ENCODE results near the gene ATF2. TPM values are rescaled to one million over a fixed set of nuclear protein-coding genes. Genes with fewer than 3 reads are reported as not detected.

The ATF2 gene
- total and polyA plus RNA-seq, 2 donors (not counting 1 experiment from before 2014, with no cell fraction given): 52.7 to 64.5 TPM

DNA sequence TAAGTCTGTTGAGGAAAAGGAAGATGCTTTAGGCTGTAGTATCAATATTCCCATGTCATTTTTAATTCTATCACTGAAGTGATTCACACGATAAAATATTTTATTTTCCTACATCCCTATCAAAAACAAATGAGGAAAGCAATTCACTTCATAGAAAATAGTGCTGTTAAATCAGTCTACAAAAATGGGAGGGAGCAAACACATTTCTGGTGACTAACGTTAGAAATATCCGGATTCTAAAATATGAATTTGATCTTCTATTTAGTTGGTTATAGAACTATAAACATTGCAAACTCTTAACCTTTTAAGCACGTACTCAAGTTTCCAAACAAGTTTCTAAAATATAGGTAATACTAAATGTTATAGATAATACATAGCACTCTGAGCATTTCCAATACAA, 20.8 kb downstream of the ATF2 start:
- no peaks in the 10 kb centered on the region for H3K9me3 ChIP-seq (ENCODE audit: control insufficient read depth, insufficient read depth, low read depth, low read length)
- no peak overlapping the region for H3K4me3 ChIP-seq (replicated peaks in 1 of 4; ENCODE audit: control extremely low read depth in 1 of 4, insufficient read depth in 1 of 4, low read depth in 3 of 4, low read length in 4 of 4)
- H3K9ac ChIP-seq (ENCODE audit: insufficient read depth, low read length): no peak overlapping the region
- H3K79me2 ChIP-seq (ENCODE audit: control insufficient read depth, insufficient read depth, low read length): peaks cover 65% of the 10 kb centered on the region
- H3K4me2 ChIP-seq (ENCODE audit: extremely low read depth, insufficient read depth, low read length): no peak overlapping the region
- TF ChIP-seq, protein P1, sequence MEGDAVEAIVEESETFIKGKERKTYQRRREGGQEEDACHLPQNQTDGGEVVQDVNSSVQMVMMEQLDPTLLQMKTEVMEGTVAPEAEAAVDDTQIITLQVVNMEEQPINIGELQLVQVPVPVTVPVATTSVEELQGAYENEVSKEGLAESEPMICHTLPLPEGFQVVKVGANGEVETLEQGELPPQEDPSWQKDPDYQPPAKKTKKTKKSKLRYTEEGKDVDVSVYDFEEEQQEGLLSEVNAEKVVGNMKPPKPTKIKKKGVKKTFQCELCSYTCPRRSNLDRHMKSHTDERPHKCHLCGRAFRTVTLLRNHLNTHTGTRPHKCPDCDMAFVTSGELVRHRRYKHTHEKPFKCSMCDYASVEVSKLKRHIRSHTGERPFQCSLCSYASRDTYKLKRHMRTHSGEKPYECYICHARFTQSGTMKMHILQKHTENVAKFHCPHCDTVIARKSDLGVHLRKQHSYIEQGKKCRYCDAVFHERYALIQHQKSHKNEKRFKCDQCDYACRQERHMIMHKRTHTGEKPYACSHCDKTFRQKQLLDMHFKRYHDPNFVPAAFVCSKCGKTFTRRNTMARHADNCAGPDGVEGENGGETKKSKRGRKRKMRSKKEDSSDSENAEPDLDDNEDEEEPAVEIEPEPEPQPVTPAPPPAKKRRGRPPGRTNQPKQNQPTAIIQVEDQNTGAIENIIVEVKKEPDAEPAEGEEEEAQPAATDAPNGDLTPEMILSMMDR (conservative IDR thresholded peaks at IDR 0.05 in 1 of 2, IDR thresholded peaks at IDR 0.05 in 1 of 2; ENCODE audit: low read depth in 1 of 2, low read length in 2 of 2): no peak
- TF ChIP-seq EZH2 (IDR thresholded peaks at IDR 0.05; ENCODE audit: low read length, missing control alignments): no peak
- DNase-seq (ENCODE audit: low read depth in 2 of 2): no peak
- H3K27ac ChIP-seq (ENCODE audit: insufficient read depth, low read length): no peak overlapping the region
- no peak overlapping the region for H2AFZ ChIP-seq (ENCODE audit: low read length)
- H3K4me1 ChIP-seq (ENCODE audit: control insufficient read depth, extremely low read depth, insufficient read depth, low read length): peaks cover 2% of the 10 kb centered on the region
- H3K27me3 ChIP-seq (ENCODE audit: control insufficient read depth, insufficient read depth, low read length): no peaks in the 10 kb centered on the region
- H4K20me1 ChIP-seq (ENCODE audit: control insufficient read depth, extremely low read depth, insufficient read depth, low read length): no peaks in the 10 kb centered on the region
- peaks cover 4% of the 10 kb centered on the region for H3K36me3 ChIP-seq (ENCODE audit: control insufficient read depth, insufficient read depth, low read length)

DNA sequence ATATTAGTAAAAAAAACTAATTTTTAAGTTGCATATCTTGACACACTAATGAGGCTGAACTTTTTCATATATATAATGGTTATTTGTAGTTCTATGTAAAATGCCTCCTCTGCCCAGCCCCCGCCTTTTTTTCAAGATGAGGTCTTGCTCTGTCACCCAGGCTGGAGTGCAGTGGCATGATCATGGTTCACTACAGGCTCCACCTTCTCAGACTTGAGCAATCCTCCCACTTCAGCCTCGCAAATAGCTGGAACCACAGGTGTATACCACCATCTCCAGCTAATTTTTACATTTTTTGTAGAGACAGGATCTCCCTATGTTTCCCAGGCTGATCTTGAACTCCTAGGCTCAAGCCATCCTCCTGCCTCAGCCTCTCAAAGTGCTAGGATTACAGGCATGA, 24.3 kb downstream of the ATF2 start:
- no peaks in the 10 kb centered on the region for H3K4me1 ChIP-seq (ENCODE audit: control insufficient read depth, extremely low read depth, insufficient read depth, low read length)
- H3K79me2 ChIP-seq (ENCODE audit: control insufficient read depth, insufficient read depth, low read length): peaks cover 42% of the 10 kb centered on the region
- TF ChIP-seq, protein P1 (conservative IDR thresholded peaks at IDR 0.05 in 1 of 2, IDR thresholded peaks at IDR 0.05 in 1 of 2; ENCODE audit: low read depth in 1 of 2, low read length in 2 of 2): no peak
- TF ChIP-seq EZH2 (IDR thresholded peaks at IDR 0.05; ENCODE audit: low read length, missing control alignments): no peak
- H3K4me3 ChIP-seq (replicated peaks in 1 of 4; ENCODE audit: control extremely low read depth in 1 of 4, insufficient read depth in 1 of 4, low read depth in 3 of 4, low read length in 4 of 4): no peak overlapping the region
- no peaks in the 10 kb centered on the region for H4K20me1 ChIP-seq (ENCODE audit: control insufficient read depth, extremely low read depth, insufficient read depth, low read length)
- DNase-seq (ENCODE audit: low read depth in 2 of 2): no peak
- no peak overlapping the region for H2AFZ ChIP-seq (ENCODE audit: low read length)
- H3K27me3 ChIP-seq (ENCODE audit: control insufficient read depth, insufficient read depth, low read length): no peaks in the 10 kb centered on the region
- H3K36me3 ChIP-seq (ENCODE audit: control insufficient read depth, insufficient read depth, low read length): peaks cover 2% of the 10 kb centered on the region
- no peaks in the 10 kb centered on the region for H3K9me3 ChIP-seq (ENCODE audit: control insufficient read depth, insufficient read depth, low read depth, low read length)
- no peak overlapping the region for H3K4me2 ChIP-seq (ENCODE audit: extremely low read depth, insufficient read depth, low read length)
- no peak overlapping the region for H3K9ac ChIP-seq (ENCODE audit: insufficient read depth, low read length)
- no peak overlapping the region for H3K27ac ChIP-seq (ENCODE audit: insufficient read depth, low read length)

DNA sequence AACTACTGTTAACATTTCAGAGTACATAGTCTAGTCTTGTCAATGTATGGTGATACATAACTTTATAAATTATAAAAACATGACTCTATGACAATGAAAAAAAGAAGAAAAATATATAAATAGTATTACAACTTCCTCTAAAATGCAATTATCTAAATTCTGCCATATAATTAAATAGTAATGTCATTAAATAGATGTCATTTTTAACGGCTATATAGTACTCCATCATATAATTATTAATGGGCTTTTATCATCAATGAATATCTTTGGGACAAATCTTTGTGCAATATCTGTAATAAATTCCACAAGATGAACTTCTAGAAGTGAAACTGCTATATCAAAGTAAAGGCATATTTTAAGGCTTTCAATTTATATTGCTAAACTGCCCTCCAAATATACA, 24.8 kb downstream of the ATF2 start:
- Histone ChIP-seq H3K4me3 (replicated peaks in 1 of 4; ENCODE audit: control extremely low read depth in 1 of 4, insufficient read depth in 1 of 4, low read depth in 3 of 4, low read length in 4 of 4) (no peak overlapping the region), H3K9ac (ENCODE audit: insufficient read depth, low read length) (no peak overlapping the region), H3K4me2 (ENCODE audit: extremely low read depth, insufficient read depth, low read length) (no peak overlapping the region), H2AFZ (ENCODE audit: low read length) (no peak overlapping the region), H4K20me1 (ENCODE audit: control insufficient read depth, extremely low read depth, insufficient read depth, low read length) (no peaks in the 10 kb centered on the region), H3K36me3 (ENCODE audit: control insufficient read depth, insufficient read depth, low read length) (peaks cover 2% of the 10 kb centered on the region), H3K79me2 (ENCODE audit: control insufficient read depth, insufficient read depth, low read length) (peaks cover 42% of the 10 kb centered on the region), H3K4me1 (ENCODE audit: control insufficient read depth, extremely low read depth, insufficient read depth, low read length) (no peaks in the 10 kb centered on the region), H3K9me3 (ENCODE audit: control insufficient read depth, insufficient read depth, low read depth, low read length) (no peaks in the 10 kb centered on the region), H3K27ac (ENCODE audit: insufficient read depth, low read length) (no peak overlapping the region), H3K27me3 (ENCODE audit: control insufficient read depth, insufficient read depth, low read length) (no peaks in the 10 kb centered on the region)
- TF ChIP-seq EZH2 (IDR thresholded peaks at IDR 0.05; ENCODE audit: low read length, missing control alignments): no peak
- TF ChIP-seq, protein P1 (conservative IDR thresholded peaks at IDR 0.05 in 1 of 2, IDR thresholded peaks at IDR 0.05 in 1 of 2; ENCODE audit: low read depth in 1 of 2, low read length in 2 of 2): no peak
- DNase-seq (ENCODE audit: low read depth in 2 of 2): no peak
